IMR-90 (cell line): Measurements from ENCODE around the gene DNAJB5.

Experiments
- CTCF ChIP-seq: conservative IDR thresholded peaks from 2 replicates; pipeline ENCODE4 v1.5.1; 2012; ENCODE audit warnings: mild to moderate bottlenecking, low read depth, low read length, improper control_type of control experiment
- MAFK ChIP-seq: IDR thresholded peaks from 2 replicates; pipeline ENCODE4 v1.6.1; 2012; ENCODE audit warnings: low read depth, low read length, improper control_type of control experiment
- POLR2A ChIP-seq: IDR thresholded peaks from 2 replicates; pipeline ENCODE4 v1.6.1; 2012; ENCODE audit warnings: mild to moderate bottlenecking, low read depth, low read length
- RAD21 ChIP-seq: IDR thresholded peaks from 2 replicates; pipeline ENCODE4 v1.6.1; 2012; ENCODE audit warnings: low read length, improper control_type of control experiment
- USF2 ChIP-seq: fragments of 150-350 bp; IDR thresholded peaks from 2 replicates; pipeline ENCODE4 v1.6.1; 2017; ENCODE audit warnings: mild to moderate bottlenecking, antibody characterized with exemption, low read length, low read depth

- TF ChIP-seq RAD21 (no peak), POLR2A (peak; percentile 91; the same call in 1 of the 2 replicates), CTCF (no peak), USF2 (peak; percentile 61), MAFK (no peak)
Measured at GRCh38 chr9:34989003-34989945, at the start of gene DNAJB5.
